ENCODE results near the gene SDHB.

The SDHB gene

GRCh38 chr1:17014671-17015567 is 38.9 kb downstream of the SDHB start:
- no peak for FAIRE-seq
- no peak for DNase-seq (ENCODE audit: insufficient read length, low spot score)

- FAIRE-seq: no peak
- DNase-seq (ENCODE audit: insufficient read length, low spot score): no peak
Observed at GRCh38 chr1:17013491-17014320, 40.1 kb downstream of the SDHB start.

GRCh38 chr1:17012775-17013490 is 40.9 kb downstream of the SDHB start:
- no peak for DNase-seq (ENCODE audit: insufficient read length, low spot score)
- no peak for FAIRE-seq

GRCh38 chr1:17011439-17012307 is 42.2 kb downstream of the SDHB start, which contains the start of gene ATP13A2:
TSS of gene ATP13A2 (minus strand) at chr1:17011928. CDS start at chr1:17011738, 190 bp downstream.
- DNase-seq (ENCODE audit: insufficient read length, low spot score): peak; percentile 88
- FAIRE-seq: peak; percentile 91

- FAIRE-seq: peak; percentile 66
Observed at GRCh38 chr1:17011092-17011438, 42.8 kb downstream of the SDHB start.

GRCh38 chr1:17009706-17010105 is 44.1 kb downstream of the SDHB start:
- FAIRE-seq: no peak
- no peak for DNase-seq (ENCODE audit: insufficient read length, low spot score)

More at GRCh38 chr1:17011092-17011438, 42.8 kb downstream of the SDHB start:
- DNase-seq (ENCODE audit: insufficient read length, low spot score): no peak

GRCh38 chr1:17008208-17008855 is 45.5 kb downstream of the SDHB start:
- DNase-seq (ENCODE audit: insufficient read length, low spot score): no peak
- no peak for FAIRE-seq

GRCh38 chr1:17007121-17007520 is 46.7 kb downstream of the SDHB start:
- FAIRE-seq (no peak), DNase-seq (ENCODE audit: insufficient read length, low spot score) (no peak)

GRCh38 chr1:17005365-17005740 is 48.5 kb downstream of the SDHB start:
- no peak for DNase-seq (ENCODE audit: insufficient read length, low spot score)
- no peak for FAIRE-seq

- FAIRE-seq (no peak), DNase-seq (ENCODE audit: insufficient read length, low spot score) (no peak)
Observed at GRCh38 chr1:17004466-17005364, 49.1 kb downstream of the SDHB start.

GRCh38 chr1:17002524-17002902 is 51.3 kb downstream of the SDHB start:
- DNase-seq (ENCODE audit: insufficient read length, low spot score) (no peak), FAIRE-seq (no peak)

- DNase-seq (ENCODE audit: insufficient read length, low spot score): no peak
Observed at GRCh38 chr1:17001760-17002523, 51.9 kb downstream of the SDHB start.

GRCh38 chr1:16999863-17000262 is 54.0 kb downstream of the SDHB start:
- FAIRE-seq: no peak
- DNase-seq (ENCODE audit: insufficient read length, low spot score): no peak

More at GRCh38 chr1:17001760-17002523, 51.9 kb downstream of the SDHB start:
- FAIRE-seq: no peak

- DNase-seq (ENCODE audit: insufficient read length, low spot score): no peak
- FAIRE-seq: no peak
Observed at GRCh38 chr1:16998589-16998988, 55.2 kb downstream of the SDHB start.

- FAIRE-seq (no peak), DNase-seq (ENCODE audit: insufficient read length, low spot score) (no peak)
Observed at GRCh38 chr1:16996845-16997244, 57.0 kb downstream of the SDHB start.

GRCh38 chr1:16993521-16994038 is 60.3 kb downstream of the SDHB start:
- DNase-seq (ENCODE audit: insufficient read length, low spot score) (no peak), FAIRE-seq (no peak)

- FAIRE-seq (no peak), DNase-seq (ENCODE audit: insufficient read length, low spot score) (no peak)
Observed at GRCh38 chr1:16992675-16993074, 61.2 kb downstream of the SDHB start.

GRCh38 chr1:16992102-16992501 is 61.7 kb downstream of the SDHB start:
- no peak for FAIRE-seq
- DNase-seq (ENCODE audit: insufficient read length, low spot score): no peak

Measured in GM19239 (cell line).